SK-N-SH treated with all-trans-retinoic acid at 6 μM for 48 hours (cell line): ENCODE measurements around the gene CFAP221.

Source experiments
- ATAC-seq: fragments of 200-7000 bp; cut with Tn5 transposase; 3 replicates; pipeline ENCODE4 v1.9.1; 2020; ENCODE audit warnings: mild to moderate bottlenecking, moderate library complexity
- ARNTL ChIP-seq: fragments of 450-650 bp; formaldehyde crosslinking; IDR thresholded peaks from 2 replicates; pipeline ENCODE4 v1.5.0; 2020; ENCODE audit warnings: low read depth, mild to moderate bottlenecking, moderate library complexity, borderline replicate concordance
- BACH2 ChIP-seq: fragments of 250-450 bp; sonication (Bioruptor Pico); IDR thresholded peaks from 2 replicates; pipeline ENCODE4 v1.9.0; 2021; ENCODE audit warnings: mild to moderate bottlenecking, borderline replicate concordance
- CSDC2 ChIP-seq: fragments of 250-450 bp; sonication (Bioruptor Pico); IDR thresholded peaks from 2 replicates; pipeline ENCODE4 v1.5.0; 2020; ENCODE audit warnings: mild to moderate bottlenecking, moderate library complexity
- ESRRG ChIP-seq: fragments of 250-450 bp; sonication (Bioruptor Pico); IDR thresholded peaks from 2 replicates; pipeline ENCODE4 v1.6.1; 2021; ENCODE audit warnings: mild to moderate bottlenecking
- GLIS3 ChIP-seq: fragments of 250-450 bp; sonication (Bioruptor Pico); IDR thresholded peaks from 2 replicates; pipeline ENCODE4 v1.5.0; 2020; ENCODE audit warnings: mild to moderate bottlenecking, moderate library complexity
- ISL1 ChIP-seq: fragments of 250-450 bp; sonication (Bioruptor Pico); IDR thresholded peaks from 2 replicates; pipeline ENCODE4 v2.1.2; 2022; ENCODE audit warnings: mild to moderate bottlenecking, moderate library complexity
- OSR1 ChIP-seq: fragments of 250-450 bp; sonication (Bioruptor Pico); IDR thresholded peaks from 2 replicates; pipeline ENCODE4 v1.8.0; 2022; ENCODE audit warnings: moderate library complexity, mild to moderate bottlenecking, inconsistent platforms
- POU6F1 ChIP-seq: fragments of 250-450 bp; sonication (Bioruptor Pico); IDR thresholded peaks from 2 replicates; pipeline ENCODE4 v1.8.0; 2021; ENCODE audit warnings: low read depth, mild to moderate bottlenecking, moderate library complexity, borderline replicate concordance
- PPARA ChIP-seq: fragments of 250-450 bp; sonication (Bioruptor Pico); IDR thresholded peaks from 2 replicates; pipeline ENCODE4 v1.5.0; 2020; ENCODE audit warnings: mild to moderate bottlenecking, borderline replicate concordance
- SNAI2 ChIP-seq: fragments of 250-450 bp; sonication (Bioruptor Pico); IDR thresholded peaks from 2 replicates; pipeline ENCODE4 v1.5.0; 2020; ENCODE audit warnings: mild to moderate bottlenecking, moderate library complexity
- TCF4 ChIP-seq: fragments of 250-450 bp; sonication (Bioruptor Pico); IDR thresholded peaks from 2 replicates; pipeline ENCODE4 v1.8.0; 2021; ENCODE audit warnings: mild to moderate bottlenecking, moderate library complexity, borderline replicate concordance
- TOX ChIP-seq: fragments of 250-450 bp; sonication (Bioruptor Pico); IDR thresholded peaks from 2 replicates; pipeline ENCODE4 v1.8.0; 2021; ENCODE audit warnings: mild to moderate bottlenecking, moderate library complexity, borderline replicate concordance
- ZC3H10 ChIP-seq: fragments of 250-450 bp; sonication (Bioruptor Pico); IDR thresholded peaks from 2 replicates; pipeline ENCODE4 v1.5.1; 2021; ENCODE audit warnings: mild to moderate bottlenecking, moderate library complexity
- ZFP3 ChIP-seq: fragments of 250-450 bp; sonication (Bioruptor Pico); IDR thresholded peaks from 2 replicates; pipeline ENCODE4 v1.5.0; 2020; ENCODE audit warnings: mild to moderate bottlenecking, moderate library complexity
- ZFP30 ChIP-seq: fragments of 450-650 bp; formaldehyde crosslinking; IDR thresholded peaks from 2 replicates; pipeline ENCODE4 v1.5.0; 2022; ENCODE audit warnings: mild to moderate bottlenecking, moderate library complexity
- ZNF565 ChIP-seq: fragments of 450-650 bp; formaldehyde crosslinking; conservative IDR thresholded peaks from 2 replicates; pipeline ENCODE4 v1.5.0; 2020; ENCODE audit warnings: low read depth, mild to moderate bottlenecking, moderate library complexity
- ZNF70 ChIP-seq: fragments of 450-650 bp; formaldehyde crosslinking; IDR thresholded peaks from 2 replicates; pipeline ENCODE4 v1.5.0; 2020; ENCODE audit warnings: mild to moderate bottlenecking, moderate library complexity
- TF ChIP-seq, protein P1 (sequence below): fragments of 250-450 bp; sonication (Bioruptor Pico); IDR thresholded peaks from 2 replicates; pipeline ENCODE4 v1.5.0; 2020; ENCODE audit warnings: mild to moderate bottlenecking, moderate library complexity
- TF ChIP-seq, protein P2 (sequence below): fragments of 250-450 bp; sonication (Bioruptor Pico); IDR thresholded peaks from 2 replicates; pipeline ENCODE4 v1.5.1; 2021; ENCODE audit warnings: mild to moderate bottlenecking, moderate library complexity
- TF ChIP-seq, protein P3 (sequence below): fragments of 250-450 bp; sonication (Bioruptor Pico); IDR thresholded peaks from 2 replicates; pipeline ENCODE4 v1.8.0; 2020; ENCODE audit warnings: mild to moderate bottlenecking, moderate library complexity, borderline replicate concordance

Gene CFAP221

GRCh38 chr2:119644186-119644585 is 99.9 kb downstream of the CFAP221 start:
- TF ChIP-seq, protein P1, sequence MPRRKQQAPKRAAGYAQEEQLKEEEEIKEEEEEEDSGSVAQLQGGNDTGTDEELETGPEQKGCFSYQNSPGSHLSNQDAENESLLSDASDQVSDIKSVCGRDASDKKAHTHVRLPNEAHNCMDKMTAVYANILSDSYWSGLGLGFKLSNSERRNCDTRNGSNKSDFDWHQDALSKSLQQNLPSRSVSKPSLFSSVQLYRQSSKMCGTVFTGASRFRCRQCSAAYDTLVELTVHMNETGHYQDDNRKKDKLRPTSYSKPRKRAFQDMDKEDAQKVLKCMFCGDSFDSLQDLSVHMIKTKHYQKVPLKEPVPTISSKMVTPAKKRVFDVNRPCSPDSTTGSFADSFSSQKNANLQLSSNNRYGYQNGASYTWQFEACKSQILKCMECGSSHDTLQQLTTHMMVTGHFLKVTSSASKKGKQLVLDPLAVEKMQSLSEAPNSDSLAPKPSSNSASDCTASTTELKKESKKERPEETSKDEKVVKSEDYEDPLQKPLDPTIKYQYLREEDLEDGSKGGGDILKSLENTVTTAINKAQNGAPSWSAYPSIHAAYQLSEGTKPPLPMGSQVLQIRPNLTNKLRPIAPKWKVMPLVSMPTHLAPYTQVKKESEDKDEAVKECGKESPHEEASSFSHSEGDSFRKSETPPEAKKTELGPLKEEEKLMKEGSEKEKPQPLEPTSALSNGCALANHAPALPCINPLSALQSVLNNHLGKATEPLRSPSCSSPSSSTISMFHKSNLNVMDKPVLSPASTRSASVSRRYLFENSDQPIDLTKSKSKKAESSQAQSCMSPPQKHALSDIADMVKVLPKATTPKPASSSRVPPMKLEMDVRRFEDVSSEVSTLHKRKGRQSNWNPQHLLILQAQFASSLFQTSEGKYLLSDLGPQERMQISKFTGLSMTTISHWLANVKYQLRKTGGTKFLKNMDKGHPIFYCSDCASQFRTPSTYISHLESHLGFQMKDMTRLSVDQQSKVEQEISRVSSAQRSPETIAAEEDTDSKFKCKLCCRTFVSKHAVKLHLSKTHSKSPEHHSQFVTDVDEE (CRISPR knock-in tag) = no peak
- ATAC-seq = no peak

- ATAC-seq = no peak
- TF ChIP-seq ZFP3 (CRISPR knock-in tag) = no peak
- TF ChIP-seq PPARA (CRISPR knock-in tag) = no peak
- no peak for TF ChIP-seq CSDC2 (CRISPR knock-in tag)
- no peak for TF ChIP-seq OSR1 (CRISPR knock-in tag)
- peak; percentile 54 for TF ChIP-seq ISL1 (CRISPR knock-in tag)
- TF ChIP-seq, protein P2, sequence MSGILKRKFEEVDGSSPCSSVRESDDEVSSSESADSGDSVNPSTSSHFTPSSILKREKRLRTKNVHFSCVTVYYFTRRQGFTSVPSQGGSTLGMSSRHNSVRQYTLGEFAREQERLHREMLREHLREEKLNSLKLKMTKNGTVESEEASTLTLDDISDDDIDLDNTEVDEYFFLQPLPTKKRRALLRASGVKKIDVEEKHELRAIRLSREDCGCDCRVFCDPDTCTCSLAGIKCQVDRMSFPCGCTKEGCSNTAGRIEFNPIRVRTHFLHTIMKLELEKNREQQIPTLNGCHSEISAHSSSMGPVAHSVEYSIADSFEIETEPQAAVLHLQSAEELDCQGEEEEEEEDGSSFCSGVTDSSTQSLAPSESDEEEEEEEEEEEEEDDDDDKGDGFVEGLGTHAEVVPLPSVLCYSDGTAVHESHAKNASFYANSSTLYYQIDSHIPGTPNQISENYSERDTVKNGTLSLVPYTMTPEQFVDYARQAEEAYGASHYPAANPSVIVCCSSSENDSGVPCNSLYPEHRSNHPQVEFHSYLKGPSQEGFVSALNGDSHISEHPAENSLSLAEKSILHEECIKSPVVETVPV (CRISPR knock-in tag) = no peak
- TF ChIP-seq TCF4 (CRISPR knock-in tag) = peak; percentile 41; the same call in 1 of the 2 replicates
- TF ChIP-seq SNAI2 (CRISPR knock-in tag) = no peak
- TF ChIP-seq, protein P1 (CRISPR knock-in tag) = peak; percentile 40; the same call in 1 of the 2 replicates
- no peak for TF ChIP-seq ZFP30 (CRISPR knock-in tag)
- TF ChIP-seq ESRRG = no peak
- no peak for TF ChIP-seq TOX (CRISPR knock-in tag)
These were observed 101.1 kb downstream of the CFAP221 start for GRCh38 chr2:119645173-119645855.

DNA sequence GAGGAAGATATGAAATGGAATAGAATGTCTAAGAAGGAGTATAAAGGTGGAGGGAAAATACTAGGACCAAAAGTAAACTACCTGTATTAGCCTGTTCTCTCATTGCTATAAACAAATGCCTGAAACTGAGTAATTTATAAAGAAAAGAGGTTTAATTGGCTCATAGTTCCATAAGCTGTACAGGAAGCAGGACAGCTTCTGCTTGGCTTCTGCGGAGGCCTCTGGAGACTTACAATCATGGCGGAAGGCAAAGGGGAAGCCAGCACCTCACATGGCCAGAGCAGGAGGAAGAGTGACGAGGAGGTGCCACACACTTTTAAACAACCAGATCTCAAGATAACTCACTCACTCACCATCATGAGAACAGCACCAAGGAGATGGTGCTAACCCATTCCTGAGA is 101.9 kb downstream of the CFAP221 start:
- no peak for TF ChIP-seq ARNTL (CRISPR knock-in tag)
- no peak for TF ChIP-seq POU6F1 (CRISPR knock-in tag)
- TF ChIP-seq TCF4 (CRISPR knock-in tag) = no peak
- TF ChIP-seq, protein P2 (CRISPR knock-in tag) = no peak
- TF ChIP-seq, protein P3, sequence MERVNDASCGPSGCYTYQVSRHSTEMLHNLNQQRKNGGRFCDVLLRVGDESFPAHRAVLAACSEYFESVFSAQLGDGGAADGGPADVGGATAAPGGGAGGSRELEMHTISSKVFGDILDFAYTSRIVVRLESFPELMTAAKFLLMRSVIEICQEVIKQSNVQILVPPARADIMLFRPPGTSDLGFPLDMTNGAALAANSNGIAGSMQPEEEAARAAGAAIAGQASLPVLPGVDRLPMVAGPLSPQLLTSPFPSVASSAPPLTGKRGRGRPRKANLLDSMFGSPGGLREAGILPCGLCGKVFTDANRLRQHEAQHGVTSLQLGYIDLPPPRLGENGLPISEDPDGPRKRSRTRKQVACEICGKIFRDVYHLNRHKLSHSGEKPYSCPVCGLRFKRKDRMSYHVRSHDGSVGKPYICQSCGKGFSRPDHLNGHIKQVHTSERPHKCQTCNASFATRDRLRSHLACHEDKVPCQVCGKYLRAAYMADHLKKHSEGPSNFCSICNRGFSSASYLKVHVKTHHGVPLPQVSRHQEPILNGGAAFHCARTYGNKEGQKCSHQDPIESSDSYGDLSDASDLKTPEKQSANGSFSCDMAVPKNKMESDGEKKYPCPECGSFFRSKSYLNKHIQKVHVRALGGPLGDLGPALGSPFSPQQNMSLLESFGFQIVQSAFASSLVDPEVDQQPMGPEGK (CRISPR knock-in tag) = no peak
- no peak for TF ChIP-seq ESRRG
- TF ChIP-seq TOX (CRISPR knock-in tag) = no peak
- TF ChIP-seq BACH2 = no peak
- TF ChIP-seq ZNF565 (CRISPR knock-in tag) = no peak
- TF ChIP-seq ZNF70 (CRISPR knock-in tag) = no peak
- no peak for TF ChIP-seq GLIS3
- no peak for TF ChIP-seq ZC3H10 (CRISPR knock-in tag)
- TF ChIP-seq, protein P1 (CRISPR knock-in tag) = no peak
- no peak for TF ChIP-seq CSDC2 (CRISPR knock-in tag)
- TF ChIP-seq SNAI2 (CRISPR knock-in tag) = no peak
- no peak for TF ChIP-seq PPARA (CRISPR knock-in tag)
- ATAC-seq = no peak
